ENCODE data around the gene NDUFB1. TPM values are rescaled to one million over a fixed set of nuclear protein-coding genes. Genes with fewer than 3 reads are reported as not detected.

The NDUFB1 gene
- total and polyA plus RNA-seq, 12 donors, result 340 to 6,426 (median 496) TPM

DNA sequence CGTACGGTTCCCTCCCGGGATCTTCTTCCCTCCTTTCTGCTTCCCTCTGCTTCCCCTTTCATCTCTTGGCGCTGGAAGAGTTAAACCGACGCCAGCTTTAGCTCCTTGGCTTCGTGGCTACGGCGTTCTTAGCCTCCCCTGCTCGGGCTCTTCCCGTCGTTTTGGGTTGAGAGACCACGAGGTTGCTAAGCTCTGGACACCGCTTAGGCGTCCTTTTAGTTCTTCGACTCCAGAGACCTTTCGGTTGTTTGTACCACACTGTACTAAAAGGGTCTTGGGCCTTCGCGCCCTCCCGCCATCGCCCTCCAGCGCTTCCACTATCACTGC is 808 bp upstream of the NDUFB1 start:
- 0 to 1% methylated on average over 22 of the region's 22 CpGs for WGBS, 2 donors
- no peak for DNase-seq

DNA sequence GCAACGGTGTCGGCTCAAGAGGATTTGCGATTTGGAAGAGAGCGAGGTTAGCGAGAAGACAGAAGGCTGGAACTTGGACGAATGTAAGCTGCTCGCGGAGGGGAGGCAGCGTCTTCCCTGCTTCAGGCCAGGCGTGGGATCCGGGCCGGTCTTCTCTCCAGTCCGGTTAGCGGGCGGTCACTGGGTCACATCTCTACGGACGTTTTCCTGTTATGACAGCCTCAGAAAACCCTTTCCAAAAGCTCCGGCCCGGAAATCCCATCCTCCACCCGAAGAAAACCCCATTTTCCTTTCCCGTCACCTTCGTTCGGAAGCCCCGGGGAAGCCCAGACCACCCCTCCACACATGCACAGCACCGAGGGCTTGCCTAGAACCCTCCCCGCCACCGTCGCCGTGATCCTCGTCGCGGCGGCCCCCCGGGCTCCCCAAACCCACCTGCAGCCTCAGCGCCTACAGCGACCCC is 268 bp downstream of the NDUFB1 start:
- Histone ChIP-seq H3K36me3 (peaks cover 0 to 45% (median 15%) of the 10 kb centered on the region in 9 donors), H3K9me3 (no peaks in the 10 kb centered on the region), H3K4me1 (peaks cover 4 to 68% (median 42%) of the 10 kb centered on the region in 9 donors), H3K27me3 (no peaks in the 10 kb centered on the region), H3K27ac (peak overlapping the region; percentile 83 to 100 (median 96)), H3K4me3 (peak overlapping the region; percentile 64 to 98 (median 84))
- no peak for TF ChIP-seq CTCF (IDR thresholded peaks at IDR 0.05)
- intact Hi-C loops (cut with DNase I), result loop anchor here in 3 of 10 donors (1.0 to 10.0 kb wide), 5 partner anchors 14 to 564 kb away; partner anchors contain the start of gene ATXN3 (in 2 of the 3)
- DNase-seq, result peak; percentile 64 to 72
- peak; percentile 48 to 71 (median 60) for ATAC-seq
- WGBS, 2 donors, result 0 to 1% methylated on average over 36 of the region's 36 CpGs

More for the DNA sequence above, 808 bp upstream of the NDUFB1 start:
- intact Hi-C loops (cut with DNase I), result loop anchor here in 3 of 10 donors (10.0 kb wide), 3 partner anchors 472 to 562 kb away; no protein-coding TSS in a partner anchor
- Histone ChIP-seq H3K27ac (peak overlapping the region; percentile 83 to 100 (median 96)), H3K9me3 (no peaks in the 10 kb centered on the region), H3K4me3 (peak overlapping the region; percentile 64 to 98 (median 84)), H3K36me3 (peaks cover 0 to 45% (median 15%) of the 10 kb centered on the region in 9 donors), H3K4me1 (peaks cover 4 to 61% (median 42%) of the 10 kb centered on the region in 9 donors), H3K27me3 (no peaks in the 10 kb centered on the region)
- TF ChIP-seq CTCF (IDR thresholded peaks at IDR 0.05), result no peak
- ATAC-seq, result peak; percentile 16 to 51 (median 42)

- Histone ChIP-seq H3K9me3 (no peaks in the 10 kb centered on the region), H3K4me3 (no peak overlapping the region), H3K27me3 (no peaks in the 10 kb centered on the region), H3K27ac (no peak overlapping the region), H3K36me3 (peaks cover 0 to 3% (median 0%) of the 10 kb centered on the region in 9 donors), H3K4me1 (peaks cover 3 to 23% (median 15%) of the 10 kb centered on the region in 9 donors)
- 84 to 88% methylated on average over 5 of the region's 5 CpGs for WGBS, 2 donors
- no peak for ATAC-seq
- intact Hi-C loops (cut with DNase I), result loop anchor here in 2 of 10 donors (5.0 to 10.0 kb wide), 2 partner anchors 65 to 67 kb away; partner anchors contain the start of gene TRIP11 (in 2 of the 2)
- TF ChIP-seq CTCF (IDR thresholded peaks at IDR 0.05), result no peak
- no peak for DNase-seq
Observed at GRCh38 chr14:92109490-92109889, 12.0 kb downstream of the NDUFB1 start.

GRCh38 chr14:92108345-92109254 is 12.9 kb downstream of the NDUFB1 start:
- H3K36me3 ChIP-seq, result no peaks in the 10 kb centered on the region
- H3K9me3 ChIP-seq, result no peaks in the 10 kb centered on the region
- H3K4me3 ChIP-seq, result no peak overlapping the region
- intact Hi-C loops (cut with DNase I), result loop anchor here in 2 of 10 donors (5.0 to 10.0 kb wide), 2 partner anchors 64 to 66 kb away; partner anchors contain the start of gene TRIP11 (in 2 of the 2)
- H3K4me1 ChIP-seq, result peaks cover 3 to 27% (median 24%) of the 10 kb centered on the region in 9 donors
- WGBS, 2 donors, result 20 to 24% methylated on average over 11 of the region's 11 CpGs
- ATAC-seq (no peak), DNase-seq (no peak)
- H3K27ac ChIP-seq, result no peak overlapping the region
- no peaks in the 10 kb centered on the region for H3K27me3 ChIP-seq
- TF ChIP-seq CTCF (IDR thresholded peaks at IDR 0.05), result no peak
